Ovary (tissue), 3 donors: ENCODE data around the gene ARHGAP44.

Experiments used
- POLR2A ChIP-seq: fragments of 450-650 bp; IDR thresholded peaks from one replicate; pipeline ENCODE4 v1.6.1; 2017; ENCODE audit warnings: antibody characterized with exemption, mild to moderate bottlenecking, moderate library complexity
- TF ChIP-seq, protein P1 (sequence below), 3 donors: fragments of 450-650 bp in 2 of 3; fragments of 200-600 bp in 1 of 3; IDR thresholded peaks; one replicate each; pipeline versions ENCODE4 v1.5.1 to v1.8.0; 2016 to 2022; ENCODE audit warnings: antibody characterized with exemption in 3 of 3, mild to moderate bottlenecking in 1 of 3
- donor health status: DM: no; HTN: no; CAD: no.

DNA sequence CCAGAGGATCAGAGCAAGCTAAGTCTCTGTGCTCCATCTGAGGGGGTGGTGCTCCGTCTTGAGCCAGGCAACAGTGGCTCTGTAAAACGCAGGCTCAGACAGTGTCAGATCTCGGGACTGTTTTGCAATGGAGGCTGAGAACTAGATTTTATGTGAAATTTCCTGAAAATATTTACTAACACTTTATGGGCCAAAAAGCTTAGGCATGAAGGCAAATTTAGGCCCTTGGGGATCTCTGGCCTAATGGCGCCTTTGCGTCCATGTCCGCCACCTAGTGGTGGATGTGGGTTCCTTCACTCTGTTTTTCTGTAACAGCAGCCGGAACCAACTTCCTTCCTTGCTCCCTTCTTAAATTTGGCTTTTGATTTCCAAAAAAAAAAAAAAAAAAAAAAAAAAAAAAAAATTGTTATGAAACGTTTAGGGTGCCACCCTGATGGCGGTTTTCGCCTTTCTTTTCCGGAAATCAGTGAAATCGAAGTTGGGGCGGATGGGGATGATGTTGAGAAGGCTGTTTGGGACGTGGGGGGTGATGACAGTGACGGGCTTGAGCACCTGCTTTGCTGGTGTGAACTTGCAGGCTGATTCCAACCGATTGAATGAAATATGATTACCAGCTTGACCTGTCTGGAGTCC is 242.5 kb downstream of the ARHGAP44 start:
- TF ChIP-seq, protein P1, sequence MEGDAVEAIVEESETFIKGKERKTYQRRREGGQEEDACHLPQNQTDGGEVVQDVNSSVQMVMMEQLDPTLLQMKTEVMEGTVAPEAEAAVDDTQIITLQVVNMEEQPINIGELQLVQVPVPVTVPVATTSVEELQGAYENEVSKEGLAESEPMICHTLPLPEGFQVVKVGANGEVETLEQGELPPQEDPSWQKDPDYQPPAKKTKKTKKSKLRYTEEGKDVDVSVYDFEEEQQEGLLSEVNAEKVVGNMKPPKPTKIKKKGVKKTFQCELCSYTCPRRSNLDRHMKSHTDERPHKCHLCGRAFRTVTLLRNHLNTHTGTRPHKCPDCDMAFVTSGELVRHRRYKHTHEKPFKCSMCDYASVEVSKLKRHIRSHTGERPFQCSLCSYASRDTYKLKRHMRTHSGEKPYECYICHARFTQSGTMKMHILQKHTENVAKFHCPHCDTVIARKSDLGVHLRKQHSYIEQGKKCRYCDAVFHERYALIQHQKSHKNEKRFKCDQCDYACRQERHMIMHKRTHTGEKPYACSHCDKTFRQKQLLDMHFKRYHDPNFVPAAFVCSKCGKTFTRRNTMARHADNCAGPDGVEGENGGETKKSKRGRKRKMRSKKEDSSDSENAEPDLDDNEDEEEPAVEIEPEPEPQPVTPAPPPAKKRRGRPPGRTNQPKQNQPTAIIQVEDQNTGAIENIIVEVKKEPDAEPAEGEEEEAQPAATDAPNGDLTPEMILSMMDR (IDR thresholded peaks at IDR 0.05) = peak; percentile 17 to 29 (median 25)
- TF ChIP-seq POLR2A = no peak
